NCI-H2107 treated with DMSO at 0.1 percent for 48 hours (cell line): ENCODE data around the gene RSPH3.
"Not testable (repeated sequence)": the region's sequence is repeated elsewhere in the genome, so short reads cannot be mapped to it uniquely, and the experiment has no call there.

Source experiments
- DNase-seq: peaks from one replicate; lab custom pipeline; 2025; ENCODE audit not compliant: unreplicated experiment; lab: John Stamatoyannopoulos, UW

RSPH3 gene

GRCh38 chr6:159025224-159025623, 25.2 kb upstream of the RSPH3 start:
- DNase-seq, result not testable (repeated sequence)

- DNase-seq, result no peak
Measured at GRCh38 chr6:159023893-159024292, 23.9 kb upstream of the RSPH3 start.

GRCh38 chr6:159020011-159020410, 20.0 kb upstream of the RSPH3 start:
- DNase-seq, result no peak

GRCh38 chr6:159017757-159018559, 18.0 kb upstream of the RSPH3 start:
- DNase-seq, result no peak

GRCh38 chr6:159014406-159014805, 14.4 kb upstream of the RSPH3 start:
- no peak for DNase-seq

- DNase-seq, result no peak
Measured at GRCh38 chr6:159013229-159013628, 13.2 kb upstream of the RSPH3 start.

GRCh38 chr6:159012201-159012600, 12.2 kb upstream of the RSPH3 start:
- no peak for DNase-seq

GRCh38 chr6:159010037-159010612, 10.1 kb upstream of the RSPH3 start:
- DNase-seq, result not testable (repeated sequence)

- DNase-seq, result peak; percentile 17
Measured at GRCh38 chr6:159008656-159009288, 8.8 kb upstream of the RSPH3 start.

GRCh38 chr6:159007510-159007909, 7.5 kb upstream of the RSPH3 start:
- no peak for DNase-seq

- no peak for DNase-seq
Measured at GRCh38 chr6:159005436-159005835, 5.4 kb upstream of the RSPH3 start.

GRCh38 chr6:159004592-159004991, 4.6 kb upstream of the RSPH3 start:
- no peak for DNase-seq

- no peak for DNase-seq
Measured at GRCh38 chr6:159002432-159003155, 2.6 kb upstream of the RSPH3 start.

GRCh38 chr6:158999154-158999665, 792 bp downstream of the RSPH3 start:
- DNase-seq, result no peak

- no peak for DNase-seq
Measured at GRCh38 chr6:158996856-158997255, 3.1 kb downstream of the RSPH3 start.

- no peak for DNase-seq
Measured at GRCh38 chr6:158993639-158994038, 6.4 kb downstream of the RSPH3 start.

GRCh38 chr6:158991017-158991723, 8.8 kb downstream of the RSPH3 start:
- no peak for DNase-seq

GRCh38 chr6:158989711-158990110, 10.3 kb downstream of the RSPH3 start:
- DNase-seq, result not testable (repeated sequence)

GRCh38 chr6:158988477-158988876, 11.5 kb downstream of the RSPH3 start:
- no peak for DNase-seq

- no peak for DNase-seq
Measured at GRCh38 chr6:158987657-158988056, 12.3 kb downstream of the RSPH3 start.

GRCh38 chr6:158978757-158979156, 21.2 kb downstream of the RSPH3 start:
- DNase-seq, result no peak
